ENCODE results near the gene GRM4. TPM values are rescaled to one million over a fixed set of nuclear protein-coding genes. Genes with fewer than 3 reads are reported as not detected.

The GRM4 gene
- total RNA-seq, 1 donor from 2014 or later, result not detected

DNA sequence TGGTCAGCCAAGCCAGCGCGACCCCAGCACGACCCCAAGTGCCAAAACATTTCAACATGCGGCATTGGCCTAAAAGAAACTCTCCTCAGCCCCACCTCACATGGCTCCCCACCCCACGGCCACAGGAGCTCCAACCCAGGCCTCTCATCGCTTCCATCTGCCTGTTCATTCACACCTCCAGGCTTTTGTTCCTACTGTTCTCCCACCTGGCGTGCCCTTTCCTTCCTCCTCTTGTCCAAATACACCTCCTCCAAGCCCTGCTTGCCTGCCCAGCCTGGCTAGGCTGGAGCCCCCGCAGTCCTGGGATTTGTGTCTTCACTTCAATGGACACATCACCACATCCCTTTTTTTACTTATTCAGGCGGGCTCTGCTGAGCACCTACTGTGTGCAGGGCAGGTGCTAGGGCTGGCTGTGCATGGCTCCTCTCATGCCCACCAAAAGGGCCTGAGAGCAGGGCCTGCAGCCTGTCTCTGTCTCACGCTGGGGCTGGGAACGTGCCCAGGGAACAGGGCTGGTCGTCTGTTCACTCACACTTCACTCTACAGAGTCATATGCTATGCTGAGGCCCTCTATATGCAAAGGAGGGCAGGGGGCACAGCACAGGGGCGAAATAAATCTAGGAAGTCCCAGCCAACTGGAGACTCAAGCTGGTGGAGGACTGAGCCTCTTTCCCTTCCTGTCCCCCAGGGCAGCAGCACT, 61.1 kb downstream of the GRM4 start:
- no peak overlapping the region for H3K4me3 ChIP-seq (ENCODE audit: low read depth, low read length)
- FAIRE-seq, result no peak

GRCh38 chr6:34082864-34083626, 62.8 kb downstream of the GRM4 start:
- H3K4me3 ChIP-seq (ENCODE audit: low read depth, low read length), result no peak overlapping the region
- TF ChIP-seq, protein P1, sequence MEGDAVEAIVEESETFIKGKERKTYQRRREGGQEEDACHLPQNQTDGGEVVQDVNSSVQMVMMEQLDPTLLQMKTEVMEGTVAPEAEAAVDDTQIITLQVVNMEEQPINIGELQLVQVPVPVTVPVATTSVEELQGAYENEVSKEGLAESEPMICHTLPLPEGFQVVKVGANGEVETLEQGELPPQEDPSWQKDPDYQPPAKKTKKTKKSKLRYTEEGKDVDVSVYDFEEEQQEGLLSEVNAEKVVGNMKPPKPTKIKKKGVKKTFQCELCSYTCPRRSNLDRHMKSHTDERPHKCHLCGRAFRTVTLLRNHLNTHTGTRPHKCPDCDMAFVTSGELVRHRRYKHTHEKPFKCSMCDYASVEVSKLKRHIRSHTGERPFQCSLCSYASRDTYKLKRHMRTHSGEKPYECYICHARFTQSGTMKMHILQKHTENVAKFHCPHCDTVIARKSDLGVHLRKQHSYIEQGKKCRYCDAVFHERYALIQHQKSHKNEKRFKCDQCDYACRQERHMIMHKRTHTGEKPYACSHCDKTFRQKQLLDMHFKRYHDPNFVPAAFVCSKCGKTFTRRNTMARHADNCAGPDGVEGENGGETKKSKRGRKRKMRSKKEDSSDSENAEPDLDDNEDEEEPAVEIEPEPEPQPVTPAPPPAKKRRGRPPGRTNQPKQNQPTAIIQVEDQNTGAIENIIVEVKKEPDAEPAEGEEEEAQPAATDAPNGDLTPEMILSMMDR (IDR thresholded peaks at IDR 0.05; ENCODE audit: insufficient read depth, low read length, severe bottlenecking), result no peak
- no peak for FAIRE-seq
- DNase-seq (ENCODE audit: low read depth), result no peak
- no peaks in the 10 kb centered on the region for H3K36me3 ChIP-seq (ENCODE audit: control insufficient read depth, insufficient read depth, low read length)
- H3K27me3 ChIP-seq (ENCODE audit: control insufficient read depth, insufficient read depth, low read length), result peaks cover 2% of the 10 kb centered on the region

More for the DNA sequence above, 61.1 kb downstream of the GRM4 start:
- no peak for DNase-seq (ENCODE audit: low read depth)
- Histone ChIP-seq H3K36me3 (ENCODE audit: control insufficient read depth, insufficient read depth, low read length) (no peaks in the 10 kb centered on the region), H3K27me3 (ENCODE audit: control insufficient read depth, insufficient read depth, low read length) (peaks cover 2% of the 10 kb centered on the region)
- TF ChIP-seq, protein P1 (IDR thresholded peaks at IDR 0.05; ENCODE audit: insufficient read depth, low read length, severe bottlenecking), result no peak

GRCh38 chr6:34082348-34082747, 63.5 kb downstream of the GRM4 start:
- peaks cover 2% of the 10 kb centered on the region for H3K27me3 ChIP-seq (ENCODE audit: control insufficient read depth, insufficient read depth, low read length)
- FAIRE-seq, result no peak
- H3K36me3 ChIP-seq (ENCODE audit: control insufficient read depth, insufficient read depth, low read length), result no peaks in the 10 kb centered on the region
- no peak overlapping the region for H3K4me3 ChIP-seq (ENCODE audit: low read depth, low read length)
- TF ChIP-seq, protein P1 (IDR thresholded peaks at IDR 0.05; ENCODE audit: insufficient read depth, low read length, severe bottlenecking), result no peak
- no peak for DNase-seq (ENCODE audit: low read depth)

- Histone ChIP-seq H3K4me3 (ENCODE audit: low read depth, low read length) (no peak overlapping the region), H3K27me3 (ENCODE audit: control insufficient read depth, insufficient read depth, low read length) (peaks cover 2% of the 10 kb centered on the region), H3K36me3 (ENCODE audit: control insufficient read depth, insufficient read depth, low read length) (no peaks in the 10 kb centered on the region)
- DNase-seq (ENCODE audit: low read depth) (no peak), FAIRE-seq (no peak)
- TF ChIP-seq, protein P1 (IDR thresholded peaks at IDR 0.05; ENCODE audit: insufficient read depth, low read length, severe bottlenecking), result no peak
These were observed 65.5 kb downstream of the GRM4 start for GRCh38 chr6:34080357-34080756.

- no peaks in the 10 kb centered on the region for H3K36me3 ChIP-seq (ENCODE audit: control insufficient read depth, insufficient read depth, low read length)
- DNase-seq (ENCODE audit: low read depth), result no peak
- H3K4me3 ChIP-seq (ENCODE audit: low read depth, low read length), result no peak overlapping the region
- peaks cover 2% of the 10 kb centered on the region for H3K27me3 ChIP-seq (ENCODE audit: control insufficient read depth, insufficient read depth, low read length)
- no peak for FAIRE-seq
- TF ChIP-seq, protein P1 (IDR thresholded peaks at IDR 0.05; ENCODE audit: insufficient read depth, low read length, severe bottlenecking), result no peak
These were observed 66.0 kb downstream of the GRM4 start for GRCh38 chr6:34079899-34080298.
